ENCODE data around the gene MDH1B.
A peak's percentile ranks its signal among the peaks of the same experiment; 100 is the strongest.

Gene MDH1B

DNA sequence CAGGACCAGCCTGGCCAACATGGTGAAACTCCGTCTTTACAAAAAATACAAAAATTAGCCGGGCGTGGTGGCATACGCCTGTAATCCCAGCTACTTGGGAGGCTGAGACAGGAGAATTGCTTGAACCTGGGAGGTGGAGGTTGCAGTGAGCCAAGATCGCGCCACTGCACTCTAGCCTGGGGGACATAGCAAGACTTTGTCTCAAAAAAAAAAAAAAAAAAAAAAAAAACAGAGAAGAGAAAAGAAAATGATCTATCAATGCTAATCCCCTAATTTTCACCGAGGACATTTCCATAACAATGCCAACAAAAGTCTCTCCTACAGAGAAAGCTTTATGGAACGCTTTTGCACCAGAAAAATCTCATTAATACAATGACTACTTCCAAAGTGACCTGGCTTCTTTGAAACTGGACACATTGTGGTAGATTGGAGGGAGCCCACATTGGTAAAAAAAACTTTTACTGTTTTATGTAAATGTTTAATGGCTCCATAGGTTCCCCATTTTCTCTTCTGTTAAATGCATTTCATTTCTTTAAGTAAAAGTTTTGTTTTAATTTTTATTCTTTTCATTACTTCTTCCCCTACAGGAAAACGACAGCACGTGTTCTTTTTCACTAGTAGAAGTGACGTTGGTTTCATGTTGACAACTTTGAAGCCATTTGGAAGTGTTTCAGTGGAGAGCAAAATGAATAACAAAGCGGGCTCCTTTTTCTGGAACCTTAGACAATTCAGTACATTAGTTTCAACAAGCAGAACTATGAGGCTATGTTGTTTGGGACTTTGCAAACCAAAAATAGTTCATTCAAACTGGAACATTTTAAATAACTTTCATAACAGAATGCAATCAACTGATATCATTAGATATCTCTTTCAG is 1.2 kb upstream of the MDH1B start:
- in situ Hi-C loops (cut with HindIII; ENCODE audit: low sequenced_read_pairs) = no loop called here
- no peak for TF ChIP-seq CTCF (IDR thresholded peaks at IDR 0.05; ENCODE audit: low read depth, low read length, missing control alignments)
- H3K4me3 ChIP-seq (ENCODE audit: low read depth, low read length) = peak overlapping the region; percentile 91
- no peak for DNase-seq (ENCODE audit: low read depth)

GRCh38 chr2:206764673-206765241 is 371 bp downstream of the MDH1B start:
- DNase-seq (ENCODE audit: low read depth) = no peak
- no peak for TF ChIP-seq CTCF (IDR thresholded peaks at IDR 0.05; ENCODE audit: low read depth, low read length, missing control alignments)
- in situ Hi-C loops (cut with HindIII; ENCODE audit: low sequenced_read_pairs) = no loop called here
- peak overlapping the region; percentile 91 for H3K4me3 ChIP-seq (ENCODE audit: low read depth, low read length)

DNA sequence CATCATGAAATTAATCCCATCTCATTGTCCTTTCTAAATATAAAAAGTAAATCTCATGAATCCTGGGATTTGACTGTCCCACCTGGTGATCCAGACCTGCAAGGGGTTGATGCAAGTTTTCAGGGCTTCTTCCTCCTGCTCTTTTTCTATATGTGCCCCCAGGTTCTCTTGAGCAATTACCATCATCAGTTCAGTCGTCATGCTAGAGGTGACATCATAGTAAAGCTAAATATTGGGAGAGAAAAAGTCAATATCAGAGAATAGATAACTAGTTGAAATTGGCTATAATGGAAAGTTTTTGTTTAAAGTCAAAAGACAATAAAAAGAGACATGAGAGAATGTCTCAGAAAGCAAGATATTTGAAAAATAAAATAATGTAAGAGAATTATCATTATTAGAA is 8.3 kb downstream of the MDH1B start:
- DNase-seq (ENCODE audit: low read depth) = no peak
- no peak overlapping the region for H3K4me3 ChIP-seq (ENCODE audit: low read depth, low read length)
- TF ChIP-seq CTCF (IDR thresholded peaks at IDR 0.05; ENCODE audit: low read depth, low read length, missing control alignments) = no peak
- in situ Hi-C loops (cut with HindIII; ENCODE audit: low sequenced_read_pairs) = no loop called here

DNA sequence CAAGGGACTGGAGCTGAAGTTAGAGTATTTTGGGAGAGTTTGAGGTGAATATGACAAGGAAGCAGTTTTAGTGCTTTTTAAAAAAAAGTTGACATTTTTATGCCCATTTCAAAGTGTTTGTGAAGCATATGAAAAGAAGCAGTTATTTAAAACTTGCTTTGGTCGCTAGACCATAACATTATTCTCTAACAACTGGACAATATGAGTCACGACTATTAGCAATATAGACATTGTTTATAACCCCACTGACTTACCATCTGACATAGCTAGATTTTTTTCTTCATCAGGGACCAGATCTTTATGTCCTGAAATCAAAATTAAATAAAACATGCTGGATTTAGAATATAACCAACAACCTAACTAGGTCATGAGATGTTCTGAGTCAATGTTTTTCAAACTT is 24.3 kb downstream of the MDH1B start:
- in situ Hi-C loops (cut with HindIII; ENCODE audit: low sequenced_read_pairs) = no loop called here
- no peak overlapping the region for H3K4me3 ChIP-seq (ENCODE audit: low read depth, low read length)
- TF ChIP-seq CTCF (IDR thresholded peaks at IDR 0.05; ENCODE audit: low read depth, low read length, missing control alignments) = no peak
- DNase-seq (ENCODE audit: low read depth) = no peak

GRCh38 chr2:206739271-206739670 is 25.9 kb downstream of the MDH1B start:
- TF ChIP-seq CTCF (IDR thresholded peaks at IDR 0.05; ENCODE audit: low read depth, low read length, missing control alignments) = no peak
- in situ Hi-C loops (cut with HindIII; ENCODE audit: low sequenced_read_pairs) = no loop called here
- no peak for DNase-seq (ENCODE audit: low read depth)
- H3K4me3 ChIP-seq (ENCODE audit: low read depth, low read length) = no peak overlapping the region

- no peak overlapping the region for H3K4me3 ChIP-seq (ENCODE audit: low read depth, low read length)
- no peak for DNase-seq (ENCODE audit: low read depth)
- no peak for TF ChIP-seq CTCF (IDR thresholded peaks at IDR 0.05; ENCODE audit: low read depth, low read length, missing control alignments)
- in situ Hi-C loops (cut with HindIII; ENCODE audit: low sequenced_read_pairs) = no loop called here
These were observed 28.2 kb downstream of the MDH1B start for GRCh38 chr2:206736935-206737334.

All from astrocyte of the cerebellum (primary cell).